DMS153 (cell line): ENCODE results near the gene ALAS1.

Experiments used
- DNase-seq: peaks from one replicate; lab custom pipeline; 2025; lab: John Stamatoyannopoulos, UW

ALAS1 gene

GRCh38 chr3:52221141-52221562, 23.2 kb downstream of the ALAS1 start:
- no peak for DNase-seq

GRCh38 chr3:52221563-52222318, 23.8 kb downstream of the ALAS1 start:
- no peak for DNase-seq

- DNase-seq = no peak
Measured at GRCh38 chr3:52222319-52223221, 24.6 kb downstream of the ALAS1 start.

GRCh38 chr3:52223449-52224408, 25.8 kb downstream of the ALAS1 start:
- no peak for DNase-seq

- DNase-seq = no peak
Measured at GRCh38 chr3:52225452-52226228, 27.7 kb downstream of the ALAS1 start, which contains the start of gene TLR9. Gene TLR9, minus strand, starts transcription at chr3:52225645. Its CDS starts 116 bp downstream, at chr3:52225529.

GRCh38 chr3:52226229-52226817, 28.4 kb downstream of the ALAS1 start:
- DNase-seq = no peak

GRCh38 chr3:52227117-52227516, 29.2 kb downstream of the ALAS1 start:
- DNase-seq = no peak

GRCh38 chr3:52227766-52228165, 29.8 kb downstream of the ALAS1 start:
- no peak for DNase-seq

GRCh38 chr3:52228266-52228665, 30.3 kb downstream of the ALAS1 start:
- DNase-seq = no peak

- DNase-seq = no peak
Measured at GRCh38 chr3:52228751-52229291, 30.9 kb downstream of the ALAS1 start.

GRCh38 chr3:52229656-52230055, 31.7 kb downstream of the ALAS1 start:
- no peak for DNase-seq

GRCh38 chr3:52230461-52230860, 32.5 kb downstream of the ALAS1 start:
- no peak for DNase-seq

GRCh38 chr3:52230889-52231499, 33.0 kb downstream of the ALAS1 start:
- no peak for DNase-seq

- peak; percentile 7 for DNase-seq
Measured at GRCh38 chr3:52231502-52232278, 33.7 kb downstream of the ALAS1 start.

- DNase-seq = no peak
Measured at GRCh38 chr3:52232279-52233107, 34.5 kb downstream of the ALAS1 start.

GRCh38 chr3:52233108-52233591, 35.2 kb downstream of the ALAS1 start:
- no peak for DNase-seq

- DNase-seq = no peak
Measured at GRCh38 chr3:52233968-52234367, 36.0 kb downstream of the ALAS1 start.
